Ectodermal cell (in vitro differentiated cells): ENCODE data around the gene HSPA1B.

Source experiments
- H3K27ac ChIP-seq: 2 replicates; pipeline ENCODE4 v1.7.0; 2013; ENCODE audit warnings: mild to moderate bottlenecking, low read depth, low read length; ENCODE audit not compliant: insufficient read depth, poor library complexity, severe bottlenecking
- H3K27me3 ChIP-seq: 2 replicates; pipeline ENCODE4 v1.7.0; 2013; ENCODE audit warnings: mild to moderate bottlenecking, low read length; ENCODE audit not compliant: insufficient read depth, control insufficient read depth, poor library complexity, severe bottlenecking
- H3K36me3 ChIP-seq: one replicate; pipeline ENCODE4 v1.7.0; 2013; ENCODE audit warnings: low read length; ENCODE audit not compliant: control insufficient read depth, insufficient read depth
- H3K4me1 ChIP-seq: one replicate; pipeline ENCODE4 v1.7.0; 2013; ENCODE audit warnings: low read length; ENCODE audit not compliant: control insufficient read depth, insufficient read depth
- H3K4me3 ChIP-seq: 2 replicates; pipeline ENCODE4 v1.7.0; 2013; ENCODE audit warnings: low read depth, low read length, control low read depth; ENCODE audit not compliant: insufficient read depth
- H3K9me3 ChIP-seq: 2 replicates; pipeline ENCODE4 v1.7.0; 2013; ENCODE audit warnings: mild to moderate bottlenecking, low read length, moderate library complexity; ENCODE audit not compliant: control insufficient read depth
- WGBS, 2 experiments: methylation state at CpG; one replicate each; pipeline ENCODE4 v1.1.7; 2013; ENCODE audit warnings: missing lambda C conversion rate in 2 of 2; 5-methylcytosine and 5-hydroxymethylcytosine counted together

HSPA1B gene

DNA sequence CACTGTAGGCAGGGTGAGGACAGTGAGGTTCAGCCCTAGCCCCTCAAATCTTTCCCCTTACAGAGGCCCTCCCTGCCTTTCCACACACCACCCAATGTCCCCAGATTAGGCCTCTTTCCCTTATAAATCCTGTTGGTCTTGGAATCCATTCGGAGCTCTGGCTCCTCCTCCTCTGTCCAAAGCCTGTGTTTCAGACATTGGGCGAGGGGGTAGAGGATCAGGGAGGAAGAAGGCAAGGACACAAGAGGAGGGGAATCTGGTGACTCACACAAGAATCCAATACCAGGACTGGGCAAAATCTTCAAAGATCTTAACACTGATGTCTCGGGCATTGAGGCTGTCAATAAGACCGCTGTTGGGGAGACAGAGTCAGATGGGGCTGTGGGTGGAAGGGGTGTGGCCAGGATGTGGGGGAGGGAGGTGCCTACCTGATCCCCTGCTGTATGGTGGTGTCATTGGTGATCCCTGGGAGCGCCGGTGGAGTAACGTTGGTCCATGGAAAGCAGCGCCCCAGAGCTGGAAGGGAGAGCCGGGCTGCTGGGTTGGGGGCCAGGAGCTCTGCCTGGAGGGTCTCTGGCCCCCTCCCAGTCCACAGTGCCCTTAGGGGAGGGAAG lies 43.6 kb downstream of the HSPA1B start:
- 77 to 80% methylated on average over 9 of the region's 9 CpGs for WGBS, 2 experiments
- Histone ChIP-seq H3K36me3 (no peaks in the 10 kb centered on the region), H3K27me3 (no peaks in the 10 kb centered on the region), H3K9me3 (no peaks in the 10 kb centered on the region), H3K27ac (no peak overlapping the region), H3K4me1 (peaks cover 8% of the 10 kb centered on the region), H3K4me3 (no peak overlapping the region)

DNA sequence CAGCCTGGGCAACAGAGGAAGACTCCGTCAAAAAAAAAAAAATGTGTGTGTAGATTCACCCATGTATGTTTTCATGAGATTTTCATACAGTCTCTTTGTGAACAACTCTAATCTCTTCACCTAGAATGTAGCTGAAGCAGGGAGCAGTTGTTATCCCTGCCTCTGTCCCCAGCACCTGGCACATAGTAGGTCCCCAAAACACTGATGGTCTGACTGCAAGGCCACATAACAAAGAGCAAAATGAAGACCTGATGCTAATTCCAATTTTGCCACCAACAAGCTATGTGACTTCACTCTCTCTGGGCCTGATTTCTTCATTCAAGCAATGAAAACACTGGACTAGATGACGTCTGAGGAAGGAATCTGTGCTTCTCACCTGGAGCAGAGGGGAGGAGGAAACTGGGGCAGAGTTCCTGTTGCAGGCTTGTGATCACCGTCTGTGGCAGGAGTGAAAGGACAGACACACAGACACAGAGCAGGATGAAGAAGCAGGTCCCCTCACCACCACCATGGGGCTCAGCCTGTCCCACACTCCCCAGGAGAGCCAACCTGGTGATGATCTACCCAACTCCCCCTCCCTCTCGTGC lies 46.6 kb downstream of the HSPA1B start:
- no peaks in the 10 kb centered on the region for H3K9me3 ChIP-seq
- H3K27me3 ChIP-seq: no peaks in the 10 kb centered on the region
- no peaks in the 10 kb centered on the region for H3K36me3 ChIP-seq
- H3K4me3 ChIP-seq: no peak overlapping the region
- WGBS, 2 experiments: 83 to 87% methylated on average over 4 of the region's 4 CpGs
- H3K4me1 ChIP-seq: peaks cover 8% of the 10 kb centered on the region
- no peak overlapping the region for H3K27ac ChIP-seq

DNA sequence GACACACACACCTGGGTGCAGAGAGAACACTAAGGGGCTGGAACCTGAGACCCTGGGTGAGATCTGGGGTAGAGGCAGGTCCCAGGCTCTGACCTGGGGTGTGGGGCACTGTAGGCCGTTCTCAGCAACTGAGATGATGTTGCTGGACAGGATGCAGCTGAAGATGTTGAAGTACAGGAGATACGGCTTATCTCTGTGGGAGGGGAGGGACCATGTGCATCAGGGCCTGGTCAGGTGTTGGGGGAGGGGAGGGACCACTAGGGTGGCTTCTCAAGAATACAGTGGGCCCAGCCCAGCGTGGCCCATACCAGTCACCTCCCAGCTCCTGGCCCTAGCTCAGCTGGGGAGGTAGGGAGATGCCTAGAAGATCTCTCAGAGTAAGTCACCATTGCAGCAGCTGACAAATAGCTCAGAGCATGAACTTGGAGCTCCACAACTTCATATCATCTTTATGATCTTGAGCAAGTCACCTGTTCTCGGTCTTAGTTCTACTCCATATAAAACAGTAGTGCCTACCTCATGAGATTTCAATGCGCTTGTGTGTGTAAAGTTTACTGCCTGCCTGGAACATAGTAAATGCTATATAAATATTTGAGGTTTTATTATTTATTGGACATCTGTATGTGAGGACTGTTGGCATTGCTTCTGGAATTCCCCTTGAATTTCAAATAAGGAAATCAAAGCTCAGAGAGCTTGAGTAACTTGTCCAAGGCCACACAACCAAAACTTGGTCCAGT lies 47.5 kb downstream of the HSPA1B start:
- no peak overlapping the region for H3K27ac ChIP-seq
- WGBS, 2 experiments: 94 to 95% methylated on average over 5 of the region's 5 CpGs

DNA sequence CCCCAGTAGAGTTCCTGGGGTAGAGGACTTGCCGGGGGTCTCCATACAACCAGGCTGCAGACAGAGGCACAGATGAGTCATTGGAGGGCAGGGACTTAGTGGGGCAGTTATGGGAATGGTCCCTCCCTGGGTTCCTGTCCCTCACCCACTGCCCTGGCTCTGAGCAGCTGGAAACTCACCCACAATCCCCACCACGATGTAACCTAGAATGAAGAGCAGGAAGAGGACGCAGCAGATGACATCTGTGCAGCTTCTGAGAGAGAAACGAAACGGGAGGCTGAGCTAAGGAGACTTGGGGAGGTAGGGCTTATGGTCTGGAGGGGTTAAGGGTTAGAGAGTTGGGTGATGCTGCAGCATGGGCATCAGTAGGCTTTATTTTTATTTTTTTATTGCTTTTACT lies 48.3 kb downstream of the HSPA1B start:
- Histone ChIP-seq H3K36me3 (peaks cover 6% of the 10 kb centered on the region), H3K27ac (no peak overlapping the region), H3K9me3 (no peaks in the 10 kb centered on the region), H3K4me1 (peaks cover 5% of the 10 kb centered on the region), H3K27me3 (no peaks in the 10 kb centered on the region), H3K4me3 (no peak overlapping the region)
- 83 to 86% methylated on average over 5 of the region's 5 CpGs for WGBS, 2 experiments

More for the DNA sequence above, 47.5 kb downstream of the HSPA1B start:
- Histone ChIP-seq H3K9me3 (no peaks in the 10 kb centered on the region), H3K4me3 (no peak overlapping the region), H3K4me1 (peaks cover 8% of the 10 kb centered on the region), H3K36me3 (no peaks in the 10 kb centered on the region), H3K27me3 (no peaks in the 10 kb centered on the region)

DNA sequence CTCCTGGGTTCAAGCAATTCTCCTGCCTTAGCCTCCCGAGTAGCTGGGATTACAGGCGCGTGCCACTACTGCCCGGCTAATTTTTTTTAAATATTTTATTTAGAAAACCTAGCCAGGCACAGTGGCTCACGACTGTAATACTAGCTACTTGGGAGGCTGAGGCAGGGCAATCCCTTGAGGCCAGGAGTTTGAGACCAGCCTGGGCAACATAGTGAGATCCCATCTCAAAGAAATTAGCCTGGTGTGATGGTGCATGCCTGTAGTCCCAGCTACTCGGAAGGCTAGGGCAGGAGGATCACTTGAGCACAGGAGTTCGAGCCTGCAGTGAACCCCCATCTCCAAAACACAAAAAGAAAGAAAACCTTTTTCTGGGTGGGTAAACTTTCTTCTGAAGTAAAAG lies 48.8 kb downstream of the HSPA1B start:
- H3K27ac ChIP-seq: no peak overlapping the region
- H3K4me3 ChIP-seq: no peak overlapping the region
- no peaks in the 10 kb centered on the region for H3K9me3 ChIP-seq
- WGBS, 2 experiments: 89 to 95% methylated on average over 7 of the region's 7 CpGs
- H3K27me3 ChIP-seq: no peaks in the 10 kb centered on the region
- peaks cover 10% of the 10 kb centered on the region for H3K36me3 ChIP-seq
- H3K4me1 ChIP-seq: no peaks in the 10 kb centered on the region

DNA sequence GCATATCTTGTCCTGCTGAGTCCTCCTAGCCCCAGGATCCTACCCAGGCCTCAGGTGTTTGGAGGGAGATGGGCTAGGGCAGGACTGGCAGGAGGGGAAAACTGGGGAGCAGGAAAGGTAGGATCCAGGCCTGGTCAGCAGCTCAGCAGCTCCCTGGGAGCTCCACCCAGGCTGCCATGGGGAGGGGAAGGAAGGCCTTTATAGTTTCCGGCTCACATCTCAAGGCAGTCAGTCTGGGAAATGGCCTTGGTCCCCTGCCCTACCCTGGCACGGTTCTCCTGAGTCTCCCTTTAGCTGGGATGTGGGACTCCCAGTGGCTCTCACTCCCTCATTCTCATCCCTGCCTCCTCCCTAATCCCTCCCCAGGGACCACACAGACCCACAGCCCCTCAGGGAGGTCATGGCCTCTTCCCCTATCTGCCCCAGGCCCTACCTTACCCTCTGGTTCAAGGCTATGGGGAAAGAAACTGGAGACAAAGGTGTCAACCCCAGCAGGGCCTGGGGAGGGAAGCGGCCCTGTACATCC lies 49.6 kb downstream of the HSPA1B start:
- peaks cover 14% of the 10 kb centered on the region for H3K36me3 ChIP-seq
- H3K27ac ChIP-seq: no peak overlapping the region

DNA sequence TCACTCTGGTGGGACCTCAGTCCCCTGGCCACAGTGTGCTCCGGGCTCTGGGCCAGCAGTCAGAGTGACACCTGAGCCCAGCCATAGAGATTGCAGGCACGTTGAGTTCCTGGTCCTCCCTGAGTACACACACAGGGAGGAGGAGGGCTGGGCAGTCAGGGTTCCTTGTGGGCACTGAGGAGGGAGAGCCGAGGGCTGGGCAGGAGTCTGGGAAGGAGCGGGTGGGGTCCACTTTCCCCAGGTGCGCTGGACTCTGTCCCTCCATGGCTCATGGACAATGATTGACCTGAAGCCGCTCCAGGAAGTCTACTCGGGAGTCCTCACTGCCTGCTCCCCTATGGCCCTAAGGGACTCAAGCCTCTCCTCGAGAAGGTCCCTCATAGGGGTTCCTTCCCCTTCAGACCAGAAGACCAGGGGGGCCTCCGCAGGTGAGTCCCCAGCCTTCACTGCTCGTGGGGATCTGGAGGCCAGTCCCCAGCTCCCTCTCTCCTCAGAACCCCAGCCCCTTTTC lies 50.2 kb downstream of the HSPA1B start:
- 83 to 86% methylated on average over 10 of the region's 10 CpGs for WGBS, 2 experiments
- peaks cover 14% of the 10 kb centered on the region for H3K36me3 ChIP-seq
- H3K4me3 ChIP-seq: no peak overlapping the region
- H3K27ac ChIP-seq: no peak overlapping the region
- H3K4me1 ChIP-seq: no peaks in the 10 kb centered on the region
- H3K27me3 ChIP-seq: no peaks in the 10 kb centered on the region
- H3K9me3 ChIP-seq: no peaks in the 10 kb centered on the region

More for the DNA sequence above, 49.6 kb downstream of the HSPA1B start:
- 86 to 90% methylated on average over 3 of the region's 3 CpGs for WGBS, 2 experiments
- H3K4me3 ChIP-seq: no peak overlapping the region
- H3K4me1 ChIP-seq: no peaks in the 10 kb centered on the region
- H3K27me3 ChIP-seq: no peaks in the 10 kb centered on the region
- no peaks in the 10 kb centered on the region for H3K9me3 ChIP-seq

DNA sequence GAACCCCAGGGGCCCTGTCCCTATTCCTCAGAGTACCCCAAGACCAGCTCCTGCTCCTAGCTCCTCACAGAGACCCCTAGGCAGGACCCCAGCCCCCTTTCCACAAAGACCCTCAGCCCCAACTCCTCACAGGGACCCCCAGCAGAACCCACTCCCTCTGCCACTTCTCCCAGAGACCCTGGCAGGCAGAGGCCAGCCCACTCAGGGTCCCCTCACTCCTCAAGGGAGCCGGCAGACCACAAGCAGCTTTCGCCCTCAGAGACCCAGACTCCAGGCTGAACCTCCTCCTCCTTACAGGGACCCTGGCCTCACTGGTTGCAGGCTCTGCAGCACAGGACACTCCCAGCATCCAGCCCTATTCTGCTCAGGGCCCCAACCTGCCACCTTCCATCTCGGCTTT lies 50.7 kb downstream of the HSPA1B start:
- Histone ChIP-seq H3K4me1 (no peaks in the 10 kb centered on the region), H3K27ac (no peak overlapping the region), H3K4me3 (no peak overlapping the region), H3K36me3 (peaks cover 17% of the 10 kb centered on the region), H3K27me3 (no peaks in the 10 kb centered on the region), H3K9me3 (no peaks in the 10 kb centered on the region)
- WGBS, 2 experiments: 79 to 84% methylated on average over 3 of the region's 3 CpGs

DNA sequence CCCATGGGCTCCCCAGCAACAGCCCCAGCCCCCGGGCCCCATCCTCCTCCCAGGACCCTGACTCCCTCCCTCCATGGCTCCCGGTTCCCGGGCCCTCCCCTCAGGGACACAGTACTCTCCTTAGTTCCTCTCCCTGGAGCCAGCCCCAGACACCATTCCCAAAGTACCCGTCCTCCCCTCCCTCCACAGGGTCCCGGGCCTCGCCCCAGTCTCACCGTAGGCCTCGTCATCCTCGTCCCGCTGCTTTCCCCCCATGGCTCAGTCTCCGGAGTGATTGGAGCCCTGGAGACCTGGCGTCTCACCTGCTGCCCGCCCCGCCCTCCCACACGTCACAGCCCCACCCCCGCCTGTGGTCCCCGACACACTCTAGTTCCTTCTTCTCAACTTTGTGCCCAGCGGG lies 51.2 kb downstream of the HSPA1B start, which contains the start of gene SLC44A4:
Gene SLC44A4, minus strand, starts transcription at position 272 of the 400 bp plus-strand sequence. Its CDS starts 17 bp downstream, at position 255.
- H3K4me1 ChIP-seq: no peaks in the 10 kb centered on the region
- no peak within 1 kb of the TSS for H3K4me3 ChIP-seq
- no peak within 1 kb of the TSS for H3K27ac ChIP-seq

DNA sequence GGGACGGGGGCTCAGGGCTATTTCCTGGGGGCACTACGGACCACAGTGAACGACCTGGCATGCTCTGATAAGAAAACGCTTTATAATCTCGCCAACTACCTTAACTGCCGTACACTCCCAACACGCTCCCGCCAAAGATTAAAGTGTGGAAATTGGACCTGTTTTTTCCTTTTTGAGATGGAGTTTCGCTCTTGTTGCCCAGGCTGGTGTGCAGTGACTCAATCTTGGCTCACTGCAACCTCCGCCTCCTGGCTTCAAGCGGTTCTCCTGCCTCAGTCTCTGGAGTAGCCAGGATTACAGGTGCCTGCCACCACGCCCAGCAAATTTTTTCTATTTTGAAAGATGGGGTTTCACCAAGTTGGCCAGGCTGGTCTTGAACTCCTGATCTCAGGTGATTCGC lies 51.6 kb downstream of the HSPA1B start:
- H3K9me3 ChIP-seq: no peaks in the 10 kb centered on the region
- 89 to 92% methylated on average over 13 of the region's 13 CpGs for WGBS, 2 experiments
- H3K36me3 ChIP-seq: peaks cover 27% of the 10 kb centered on the region
- no peak overlapping the region for H3K4me3 ChIP-seq
- H3K27me3 ChIP-seq: no peaks in the 10 kb centered on the region
- H3K4me1 ChIP-seq: no peaks in the 10 kb centered on the region
- H3K27ac ChIP-seq: no peak overlapping the region

More for the DNA sequence above, 51.2 kb downstream of the HSPA1B start, which contains the start of gene SLC44A4:
- no peaks in the 10 kb centered on the region for H3K27me3 ChIP-seq
- H3K9me3 ChIP-seq: no peaks in the 10 kb centered on the region
- peaks cover 23% of the 10 kb centered on the region for H3K36me3 ChIP-seq
- WGBS, 2 experiments: 64 to 66% methylated on average over 18 of the region's 18 CpGs
